Panc1 (cell line): ENCODE data around the gene KCNMB1. TPM values are rescaled to one million over a fixed set of nuclear protein-coding genes. Genes with fewer than 3 reads are reported as not detected.

Source experiments
- ATAC-seq: fragments of 200-7000 bp; cut with Tn5 transposase; 2 replicates; pipeline ENCODE4 v1.9.1; 2020; ENCODE audit warnings: mild to moderate bottlenecking, moderate library complexity
- BruUV-seq: library from RNA; stranded (reverse); fragments of 400-500 nt; replicated peaks from 2 replicates; lab custom pipeline; 2021; lab: Mats Ljungman, UMichigan
- CTCF ChIA-PET: fragments of 300-600 bp; sonication (Branson Sonifier 250); formaldehyde crosslinking; loops from one replicate; lab custom pipeline; 2022; ENCODE audit warnings: antibody characterized with exemption; lab: Charles Lee
- POLR2A ChIA-PET: fragments of 300-600 bp; sonication (Branson Sonifier 250); formaldehyde crosslinking; loops from one replicate; lab custom pipeline; 2022; ENCODE audit warnings: antibody characterized with exemption; lab: Charles Lee
- DNase-seq: peaks from one replicate; pipeline ENCODE4 v3.0.0-alpha.2; 2010; ENCODE audit warnings: low read depth, low spot score
- H3K27ac ChIP-seq: 2 replicates; pipeline ENCODE4 v1.5.1; 2011; ENCODE audit warnings: mild to moderate bottlenecking, low read length, inconsistent platforms
- H3K27me3 ChIP-seq: fragments of 200-500 bp; sonication (Bioruptor generic); 2 replicates; pipeline ENCODE4 v1.6.0; 2014; ENCODE audit warnings: low read length, inconsistent platforms; ENCODE audit not compliant: control insufficient read depth, insufficient read depth
- H3K36me3 ChIP-seq: fragments of 200-500 bp; sonication (Bioruptor generic); 2 replicates; pipeline ENCODE4 v1.5.1; 2014; ENCODE audit warnings: inconsistent platforms, mild to moderate bottlenecking, low read length, moderate library complexity; ENCODE audit not compliant: control insufficient read depth, insufficient read depth
- H3K4me1 ChIP-seq: 2 replicates; pipeline ENCODE4 v1.5.1; 2011; ENCODE audit warnings: inconsistent platforms, mild to moderate bottlenecking, low read length, moderate library complexity; ENCODE audit not compliant: control insufficient read depth, insufficient read depth
- H3K4me3 ChIP-seq, 2 experiments: 2 replicates each; pipeline ENCODE4 v1.5.1; 2011 to 2012; ENCODE audit warnings: low read depth in 2 of 2, low read length in 2 of 2, mild to moderate bottlenecking in 2 of 2, inconsistent platforms in 1 of 2, moderate library complexity in 1 of 2
- H3K9me3 ChIP-seq: fragments of 200-500 bp; sonication (Bioruptor generic); 2 replicates; pipeline ENCODE4 v1.5.1; 2014; ENCODE audit warnings: low read depth, mild to moderate bottlenecking, inconsistent platforms, low read length, moderate library complexity; ENCODE audit not compliant: control insufficient read depth, insufficient read depth
- CTCF ChIP-seq: fragments of 450-650 bp; IDR thresholded peaks from 2 replicates; pipeline ENCODE4 v1.5.1; 2017; ENCODE audit warnings: mild to moderate bottlenecking
- POLR2AphosphoS5 ChIP-seq: IDR thresholded peaks from 2 replicates; pipeline ENCODE4 v1.6.1; 2012; ENCODE audit warnings: mild to moderate bottlenecking, low read depth, low read length, moderate library complexity
- REST ChIP-seq, 2 experiments: IDR thresholded peaks; 2 replicates each; pipeline ENCODE4 v1.6.1; 2011 to 2012; ENCODE audit warnings: low read depth in 2 of 2, control low read depth in 1 of 2, low read length in 1 of 2, mild to moderate bottlenecking in 1 of 2, moderate library complexity in 1 of 2; ENCODE audit not compliant: insufficient read depth in 1 of 2
- SIN3A ChIP-seq: IDR thresholded peaks from 2 replicates; pipeline ENCODE4 v1.6.1; 2012; ENCODE audit warnings: low read depth, mild to moderate bottlenecking, low read length, moderate library complexity, borderline replicate concordance; ENCODE audit not compliant: insufficient read depth
- TCF7L2 ChIP-seq: IDR thresholded peaks from 2 replicates; pipeline ENCODE4 v1.6.1; 2011; ENCODE audit warnings: mild to moderate bottlenecking, low read depth, low read length, inconsistent platforms
- in situ Hi-C: cut with HindIII; loops from 2 replicates; pipeline ENCODE4 v1.10.0; 2016; ENCODE audit warnings: low sequenced_read_pairs, low pct_unique_long_range_greater_than_20kb
- intact Hi-C: fragments of 100-400 bp; cut with micrococcal nuclease; formaldehyde crosslinking; loops from one replicate; pipeline ENCODE4 v1.10.0; 2022; ENCODE audit not compliant: unreplicated experiment
- total RNA-seq: library from RNA; stranded (reverse); gene quantifications from one replicate; pipeline ENCODE4 v1.2.1, GENCODE V29; 2021; ENCODE audit not compliant: unreplicated experiment

The KCNMB1 gene
- total RNA-seq, 1 experiment from 2014 or later = not detected

- no TSS peak for BruUV-seq
- Histone ChIP-seq H3K4me3 (no peak overlapping the region), H3K27ac (no peak overlapping the region), H3K36me3 (no peaks in the 10 kb centered on the region), H3K27me3 (peaks cover 6% of the 10 kb centered on the region; the same call in 1 of the 2 replicates), H3K9me3 (no peaks in the 10 kb centered on the region), H3K4me1 (no peaks in the 10 kb centered on the region)
- POLR2A ChIA-PET = no interaction called here
- CTCF ChIA-PET = no interaction called here
- in situ Hi-C loops = no loop called here
- no peak for DNase-seq
- intact Hi-C loops = no loop called here
- ATAC-seq = no peak
- TF ChIP-seq CTCF (no peak), SIN3A (no peak), REST (IDR thresholded peaks at IDR 0.05; ENCODE audit: insufficient read depth in 1 of 2, low read depth in 2 of 2, low read length in 1 of 2) (no peak), TCF7L2 (no peak), POLR2AphosphoS5 (no peak)
Measured at GRCh38 chr5:170341545-170341944, 47.6 kb downstream of the KCNMB1 start.

GRCh38 chr5:170339780-170340167 is 49.4 kb downstream of the KCNMB1 start:
- BruUV-seq = no TSS peak
- ATAC-seq (no peak), DNase-seq (no peak)
- Histone ChIP-seq H3K9me3 (no peaks in the 10 kb centered on the region), H3K4me1 (no peaks in the 10 kb centered on the region), H3K36me3 (no peaks in the 10 kb centered on the region), H3K27ac (no peak overlapping the region), H3K27me3 (peaks cover 6% of the 10 kb centered on the region; the same call in 1 of the 2 replicates), H3K4me3 (no peak overlapping the region)
- ChIA-PET CTCF (no interaction called here), POLR2A (interaction anchor here (0.7 kb wide), 1 partner anchor 1664 kb away, joined by 3 read pairs; no protein-coding TSS in a partner anchor)
- intact Hi-C loops (no loop called here), in situ Hi-C loops (no loop called here)
- no peak for TF ChIP-seq POLR2AphosphoS5
- TF ChIP-seq REST (IDR thresholded peaks at IDR 0.05; ENCODE audit: insufficient read depth in 1 of 2, low read depth in 2 of 2, low read length in 1 of 2) = no peak
- TF ChIP-seq CTCF = no peak
- TF ChIP-seq SIN3A = no peak
- no peak for TF ChIP-seq TCF7L2
